Activated gamma-delta T cell treated with anti-CD3 and anti-CD28 coated beads, Interleukin-2, amount 50 U/mL, for 16 hours (primary cell): ENCODE measurements around the gene COX5B.
A peak's percentile ranks its signal among the peaks of the same experiment; 100 is the strongest.
"Not testable (repeated sequence)": the region's sequence is repeated elsewhere in the genome, so short reads cannot be mapped to it uniquely, and the experiment has no call there.

Experiments
- DNase-seq: peaks from one replicate; pipeline ENCODE4 v3.0.0-alpha.2; 2020; ENCODE audit warnings: low read depth

Gene COX5B

DNA sequence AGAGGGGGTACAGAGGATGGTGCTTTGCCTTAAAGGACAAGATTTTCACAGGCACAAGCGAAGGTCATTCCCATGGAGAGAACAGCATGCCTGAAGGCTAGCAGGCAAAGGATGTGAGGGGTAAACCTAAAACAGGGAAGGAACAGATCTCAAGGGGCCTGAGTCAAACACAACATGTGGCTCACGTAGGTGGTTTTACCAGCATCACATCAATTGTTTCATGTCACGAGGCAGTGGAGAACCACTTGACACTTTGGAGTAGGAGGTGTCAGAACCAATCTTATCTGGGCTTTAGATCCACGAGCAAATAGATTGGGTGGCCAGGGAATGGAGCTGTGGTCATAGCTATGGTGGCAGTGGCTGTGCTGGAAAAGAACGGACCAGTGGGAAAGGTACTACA, 8.4 kb downstream of the COX5B start:
- DNase-seq: no peak

DNA sequence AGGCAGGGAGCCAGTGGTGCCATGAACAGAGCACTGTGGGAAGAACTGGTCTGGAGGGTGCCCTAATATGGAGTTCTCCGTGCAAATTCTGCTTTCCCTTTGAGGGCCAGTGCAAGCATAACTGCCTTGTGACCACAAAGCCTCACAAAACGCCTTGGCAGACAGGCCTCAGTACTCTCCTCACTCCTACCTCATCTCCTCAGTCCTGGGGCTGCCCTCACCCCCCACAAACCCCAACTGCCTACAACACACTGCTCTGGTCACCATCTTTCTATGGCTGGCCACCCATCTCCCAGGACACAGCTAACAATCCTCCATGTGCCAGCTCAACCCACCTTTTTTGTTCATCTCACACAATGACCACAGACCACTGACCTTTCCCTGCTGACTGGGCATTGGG, 8.9 kb downstream of the COX5B start:
- DNase-seq: no peak

DNA sequence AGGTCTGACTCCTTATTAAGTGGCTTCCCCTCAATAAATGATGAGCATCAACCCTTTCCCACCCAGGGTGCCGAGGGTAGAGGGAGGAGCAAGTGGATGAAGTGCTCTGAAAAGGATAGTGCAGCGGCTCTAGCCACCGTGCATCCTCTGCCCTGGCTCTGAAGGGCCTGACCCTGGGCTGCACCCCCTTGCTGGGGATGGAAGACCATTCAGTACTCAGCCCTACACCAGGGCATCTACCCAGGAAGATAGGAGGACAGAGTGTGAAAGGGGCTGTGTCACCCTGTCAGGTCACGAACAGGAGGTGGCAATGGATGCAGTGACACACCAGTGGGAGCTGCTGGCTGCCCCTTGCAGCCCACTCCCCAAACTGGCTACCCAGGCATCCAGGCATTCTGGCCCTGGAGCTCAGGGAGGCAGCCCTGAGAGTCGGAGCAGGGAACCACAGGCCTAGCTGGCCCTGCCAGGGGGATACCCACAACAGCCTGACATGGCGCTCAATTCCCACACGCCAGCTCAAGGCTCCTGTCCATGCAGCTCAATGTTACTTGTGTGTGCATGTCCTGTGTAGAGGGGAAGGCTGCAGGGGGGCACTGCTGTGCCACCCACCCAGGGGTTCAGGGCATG, 10.4 kb downstream of the COX5B start:
- DNase-seq: no peak

DNA sequence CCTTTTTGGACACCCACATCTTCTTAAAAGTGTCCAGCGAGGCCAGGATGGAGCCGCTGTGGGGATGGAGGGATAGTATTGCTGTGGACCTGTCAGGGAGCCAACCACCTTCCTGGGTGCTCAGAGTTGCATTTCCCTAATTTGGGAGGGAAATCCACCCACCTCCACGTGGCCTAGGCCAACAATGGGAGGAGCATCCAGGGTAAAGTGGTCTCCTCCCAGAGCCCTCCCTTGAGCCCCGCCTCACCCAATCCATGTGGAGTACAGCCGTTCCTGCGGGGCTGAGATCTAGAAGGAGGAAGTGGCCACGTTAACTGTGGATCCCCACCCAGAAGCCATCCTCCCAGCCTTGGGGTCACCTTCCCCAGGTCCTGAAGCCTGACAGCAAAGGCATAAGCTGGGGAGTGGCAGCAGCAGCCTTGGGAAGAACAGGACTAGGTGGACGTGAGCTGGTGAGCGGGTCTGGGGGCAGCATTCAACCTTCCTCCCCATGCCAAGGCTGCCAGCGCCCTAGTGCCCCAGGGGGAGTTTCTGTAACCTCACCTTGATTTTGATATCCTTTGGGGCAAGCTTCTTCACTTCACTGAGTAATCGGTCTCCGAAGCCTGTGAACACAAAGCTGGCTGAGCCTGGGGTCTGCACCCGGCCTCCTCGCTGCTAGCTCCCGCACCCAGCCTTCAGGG, 11.2 kb downstream of the COX5B start:
- DNase-seq: no peak

DNA sequence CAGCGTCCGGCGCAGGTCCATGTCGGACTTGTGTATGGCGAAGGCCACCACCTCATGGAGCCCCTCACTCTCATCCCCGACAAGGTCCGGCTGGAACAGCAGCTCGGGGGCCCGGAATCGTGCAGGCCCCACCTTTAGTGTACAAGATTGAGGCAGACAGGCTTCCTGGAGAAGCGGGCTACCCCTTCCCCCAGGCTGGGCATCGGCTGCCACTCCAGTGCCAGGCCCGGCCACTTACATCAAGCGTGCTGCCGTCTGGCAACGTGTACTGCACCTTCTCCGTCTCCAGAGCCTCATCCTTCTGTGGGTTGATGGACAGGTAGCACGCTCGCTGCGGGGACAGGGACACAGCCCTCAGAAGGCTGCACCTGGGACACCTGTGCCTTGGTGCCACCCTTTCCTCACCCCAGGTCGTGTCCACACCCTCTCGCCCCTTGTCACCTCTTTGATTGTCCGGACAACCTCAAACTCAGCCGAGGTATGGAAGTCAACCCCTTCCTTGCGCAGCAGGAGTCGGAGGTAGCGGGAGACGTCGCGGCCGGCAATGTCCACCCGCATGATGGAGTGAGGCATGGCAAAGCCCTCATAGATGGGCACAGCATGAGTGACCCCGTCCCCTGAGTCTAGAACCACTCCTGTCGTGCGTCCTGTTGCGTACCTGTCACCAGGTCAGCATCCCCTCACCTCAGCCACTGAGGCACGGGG, 12.3 kb downstream of the COX5B start:
- no peak for DNase-seq

DNA sequence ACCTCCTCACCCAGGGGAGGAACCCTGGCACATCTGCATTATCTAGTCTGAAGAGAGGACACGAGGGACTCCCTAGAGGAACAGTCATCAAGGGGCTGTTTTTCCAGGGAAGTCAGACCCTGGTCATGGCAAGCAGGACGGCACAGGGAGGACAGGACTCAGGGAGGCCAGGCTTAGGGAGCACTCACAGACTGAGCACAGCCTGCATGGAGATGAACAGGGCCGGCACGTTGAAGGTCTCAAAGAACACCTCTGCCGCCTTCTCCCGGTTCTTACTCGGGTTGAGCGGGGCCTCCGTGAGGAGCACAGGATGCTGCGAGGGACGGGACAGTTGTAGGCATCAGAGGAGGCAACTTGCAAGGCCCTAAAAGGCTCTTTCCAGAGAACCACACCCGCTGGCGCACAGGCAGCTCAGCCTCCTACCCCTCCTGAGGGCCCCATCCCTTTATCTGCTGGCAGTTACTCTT, 12.9 kb downstream of the COX5B start:
- DNase-seq: no peak

DNA sequence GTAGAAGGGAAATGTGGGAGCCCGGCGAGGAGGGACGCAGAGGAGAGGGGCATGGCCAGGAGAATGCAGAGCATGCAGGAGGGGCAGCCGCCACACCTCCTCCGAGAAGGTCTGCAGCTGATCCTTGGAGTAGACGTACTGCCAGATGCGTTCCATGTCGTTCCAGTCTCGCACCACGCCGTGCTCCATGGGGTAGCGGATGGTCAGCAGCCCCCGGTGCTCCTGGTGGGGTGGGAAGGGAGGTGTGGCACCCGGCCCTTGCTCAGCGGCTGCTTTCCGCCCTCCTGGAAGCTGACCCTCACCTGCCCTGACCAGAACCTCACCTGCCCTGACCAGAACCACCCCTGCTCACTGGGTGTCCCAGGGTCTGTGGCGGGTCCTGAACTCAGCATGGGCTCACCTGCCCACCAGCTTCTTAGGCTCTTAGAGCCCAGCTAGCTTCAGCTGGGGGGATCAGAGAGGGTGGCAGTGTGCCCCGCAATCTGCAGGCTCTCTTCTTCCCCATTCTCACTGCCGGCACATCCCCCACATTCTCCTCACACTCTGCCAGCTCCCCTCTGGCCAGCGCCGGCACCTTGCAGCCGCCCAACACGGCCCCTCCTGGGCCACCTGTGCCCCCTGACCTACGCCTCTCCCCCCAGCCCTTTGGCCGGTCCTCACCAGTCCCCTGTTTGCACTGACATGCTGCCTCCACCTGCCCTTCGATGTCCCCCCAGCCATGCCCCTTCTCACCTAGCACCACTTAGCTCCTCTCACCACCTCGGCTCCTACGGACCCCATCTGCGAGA, 13.6 kb downstream of the COX5B start:
- DNase-seq: no peak

DNA sequence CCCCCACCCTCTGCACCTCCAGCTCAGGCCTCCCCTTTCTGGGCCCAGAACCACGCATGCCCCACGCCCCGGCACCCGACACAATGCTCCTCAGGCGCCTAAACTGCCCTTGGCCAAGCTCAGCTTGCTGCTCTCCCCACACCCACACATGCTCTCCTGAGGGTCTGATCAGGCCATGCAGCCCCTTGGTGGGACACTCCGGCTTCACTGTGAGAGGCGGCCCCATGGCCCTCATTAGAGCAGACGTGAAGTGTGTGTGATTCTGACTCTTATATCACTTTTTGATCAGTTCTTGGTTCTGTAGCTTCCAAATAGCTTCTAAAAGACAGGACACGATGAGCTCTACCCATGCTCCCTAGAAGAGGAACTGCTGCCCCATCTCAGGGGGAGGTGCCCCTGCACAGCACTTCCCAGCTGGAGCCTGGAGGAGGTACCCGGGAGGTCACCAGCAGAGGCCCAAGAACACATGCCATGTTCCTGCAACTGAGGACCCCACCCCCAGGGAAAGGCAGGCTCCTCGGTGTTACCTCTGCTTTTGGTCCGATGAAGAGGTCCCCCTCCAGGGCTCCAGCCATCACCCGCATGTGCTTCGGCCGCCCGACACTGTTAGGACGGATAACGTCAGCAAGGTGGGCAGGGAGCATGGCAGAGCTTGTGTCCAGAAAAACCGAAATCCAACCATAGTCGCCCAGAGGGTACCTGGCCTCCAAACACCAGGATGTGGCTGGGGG, 14.3 kb downstream of the COX5B start:
- DNase-seq: no peak

DNA sequence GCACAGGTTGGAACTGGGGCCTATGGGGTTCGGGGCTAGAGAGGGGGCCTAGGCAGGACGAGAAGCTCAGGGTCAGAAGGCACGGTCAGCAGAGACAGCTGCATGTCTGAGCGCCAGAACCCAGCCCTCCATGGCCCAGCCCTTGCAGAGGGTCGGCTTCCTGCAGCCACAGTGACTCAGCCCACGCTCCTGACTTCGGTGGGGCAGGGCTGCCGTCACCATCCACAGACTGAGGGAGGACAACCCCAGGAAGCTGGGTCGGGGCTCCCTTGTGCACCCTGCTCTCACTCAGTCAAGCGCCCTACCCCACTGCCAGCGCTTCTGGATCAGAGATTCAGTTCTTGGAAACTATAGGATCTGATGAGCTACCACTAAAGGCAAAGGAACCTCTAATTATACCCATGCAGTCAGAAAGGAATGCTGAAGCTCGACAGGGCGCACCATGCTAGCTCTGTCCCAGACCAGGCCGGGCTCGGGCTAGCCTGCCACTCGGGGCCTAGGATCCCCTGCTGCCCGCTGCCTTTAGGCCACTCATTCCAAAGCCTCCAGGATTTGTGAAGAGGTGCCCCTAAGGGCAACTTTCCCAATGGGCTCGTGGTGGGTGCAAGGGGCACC, 15.0 kb downstream of the COX5B start:
- no peak for DNase-seq

DNA sequence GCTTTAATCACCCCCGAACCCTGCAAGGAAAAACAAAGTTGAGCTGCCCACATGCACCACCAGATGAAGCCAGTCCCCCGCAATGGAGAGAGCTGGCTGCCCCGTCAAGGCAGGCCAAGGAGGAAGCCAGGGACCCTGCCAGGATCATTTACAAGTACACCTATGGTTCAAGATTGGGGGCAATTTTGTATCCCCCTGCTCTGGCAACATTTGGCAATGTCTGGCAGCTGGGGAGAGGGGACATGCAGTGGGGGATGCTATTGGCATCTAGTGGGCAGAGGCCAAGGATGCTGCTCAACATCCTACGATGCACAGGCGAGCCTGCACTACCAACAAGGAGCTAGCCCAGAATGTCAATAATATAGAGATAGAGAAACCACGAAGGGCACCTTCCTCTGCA, 16.1 kb downstream of the COX5B start:
- no peak for DNase-seq

DNA sequence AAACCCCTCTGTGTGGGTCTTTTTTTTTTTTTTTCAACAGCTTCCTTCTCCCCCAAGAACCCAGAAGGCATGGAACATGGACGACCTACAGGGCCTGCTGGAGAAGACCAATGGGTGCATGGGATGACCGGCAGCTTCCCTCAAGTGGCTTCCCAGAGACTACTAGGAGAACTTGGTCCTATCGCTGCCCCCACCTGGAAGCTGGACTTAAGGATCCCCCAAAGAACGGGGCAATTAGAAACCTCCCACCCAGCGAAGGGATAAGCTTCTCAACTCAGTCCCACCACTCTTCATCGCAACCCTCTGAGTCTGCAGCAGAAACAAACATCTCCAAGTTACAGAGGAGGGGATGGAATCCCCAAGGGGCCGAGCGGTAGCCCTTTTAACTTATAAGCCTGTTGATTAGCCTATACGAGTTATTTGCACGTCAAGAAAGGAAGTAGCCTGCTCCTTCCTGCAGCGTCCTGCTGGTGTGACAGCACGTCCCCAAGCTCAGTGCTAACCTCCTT, 16.6 kb downstream of the COX5B start:
- no peak for DNase-seq

DNA sequence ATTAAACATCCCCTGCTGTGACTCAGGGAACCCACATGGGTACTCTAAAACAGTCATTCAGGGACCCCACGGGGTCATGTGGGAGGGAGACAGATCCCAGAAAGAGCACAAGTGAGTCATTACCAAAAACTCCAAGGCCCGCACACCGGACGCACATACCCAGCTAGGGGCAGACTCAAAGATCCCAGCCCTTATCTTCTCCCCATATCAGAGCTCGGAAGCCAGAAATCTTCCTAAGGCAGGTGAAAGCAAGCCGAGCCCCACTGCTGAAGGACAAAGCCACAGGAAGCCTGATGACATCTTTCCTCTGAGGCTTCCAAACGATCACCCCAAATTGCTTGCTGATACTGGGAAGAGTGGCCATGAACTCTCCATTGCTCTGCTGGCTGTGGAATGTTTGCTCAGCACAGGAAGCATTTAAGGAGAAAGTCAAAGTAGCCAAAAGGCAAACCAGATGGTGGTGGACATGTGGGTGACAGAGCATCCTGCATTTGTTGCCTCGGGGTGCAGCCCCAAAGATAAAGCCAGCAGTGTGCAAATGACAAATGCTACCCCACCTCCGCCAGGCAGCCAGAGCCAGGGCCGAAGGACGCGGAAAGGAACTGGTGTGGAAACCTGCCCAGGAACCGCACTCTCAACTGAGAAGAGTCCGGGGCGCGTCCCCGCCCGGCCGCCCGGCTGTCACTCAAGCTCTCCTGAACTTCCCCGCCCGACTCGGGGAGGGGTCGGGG, 17.2 kb downstream of the COX5B start:
- DNase-seq: peak; percentile 70

DNA sequence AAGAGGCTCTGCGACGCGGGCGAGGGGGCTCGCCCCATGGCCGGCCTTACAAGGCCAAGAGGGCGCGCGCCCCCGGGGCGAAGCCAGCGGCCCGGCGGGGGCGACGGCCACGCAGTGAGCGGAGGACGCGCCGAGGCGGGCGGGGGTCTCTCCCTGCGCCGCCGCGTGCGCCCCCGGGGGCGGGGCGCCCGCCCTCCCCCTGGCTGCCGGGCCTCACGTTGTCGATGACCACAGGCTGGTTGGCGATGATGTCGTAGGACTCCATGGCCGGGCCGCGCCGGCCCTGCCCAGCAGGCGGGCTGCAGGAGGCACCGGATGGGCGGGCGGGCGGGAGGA, 17.7 kb downstream of the COX5B start:
- no peak for DNase-seq

DNA sequence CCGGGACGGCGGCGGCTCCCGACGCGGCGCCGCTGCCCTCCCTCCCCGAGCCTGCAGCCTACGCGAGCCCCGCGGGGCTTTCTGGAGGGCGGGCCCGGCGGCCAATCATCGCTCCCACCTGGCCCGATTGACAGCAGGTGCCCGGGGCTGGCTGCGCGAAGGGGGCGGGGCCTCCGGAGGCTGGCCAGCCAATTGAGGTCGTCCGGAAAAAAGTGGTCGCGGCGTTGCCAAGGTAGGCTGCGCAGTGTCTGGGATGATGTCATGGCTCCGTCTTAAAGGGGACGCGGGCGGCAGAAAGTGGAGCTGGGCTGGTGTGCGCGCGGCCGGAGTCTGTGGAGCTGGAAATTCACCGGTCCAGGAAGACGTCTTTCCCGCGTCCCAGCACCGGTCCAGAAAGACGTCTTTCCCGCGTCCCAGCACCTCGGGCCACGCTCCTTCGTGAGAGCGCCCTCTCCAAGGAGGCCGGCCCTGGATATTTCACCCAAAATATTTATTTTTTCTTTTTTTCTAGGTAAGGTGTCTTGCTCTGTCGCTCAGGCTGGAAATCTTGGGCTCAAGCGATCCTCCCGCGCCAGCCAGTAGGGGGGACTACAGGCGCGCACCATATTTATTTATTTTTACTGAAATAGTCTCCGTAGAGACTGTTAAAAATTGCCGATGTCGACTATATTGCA, 18.2 kb downstream of the COX5B start, which contains the start of gene ACTR1B:
Gene ACTR1B (minus strand): TSS at position 83 of the 674 bp plus-strand sequence. CDS start 154 bp downstream, outside the sequence.
- peak; percentile 96 for DNase-seq

DNA sequence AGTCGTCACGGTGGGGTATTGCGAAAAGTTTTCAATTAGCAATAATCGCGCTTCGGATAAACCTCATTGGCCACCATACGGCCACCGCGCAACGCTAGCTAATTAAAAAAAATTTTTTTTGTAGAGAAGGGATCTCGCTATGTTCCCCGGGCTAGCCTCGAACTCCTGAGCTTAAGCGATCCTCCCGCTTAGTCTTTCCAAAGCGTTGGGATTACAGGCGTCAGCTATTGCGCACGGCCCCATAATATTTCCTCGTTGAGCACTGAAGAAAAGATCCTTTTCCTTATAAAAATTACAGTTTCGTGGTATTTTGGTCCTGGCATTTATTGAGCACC, 18.7 kb downstream of the COX5B start:
- no peak for DNase-seq

DNA sequence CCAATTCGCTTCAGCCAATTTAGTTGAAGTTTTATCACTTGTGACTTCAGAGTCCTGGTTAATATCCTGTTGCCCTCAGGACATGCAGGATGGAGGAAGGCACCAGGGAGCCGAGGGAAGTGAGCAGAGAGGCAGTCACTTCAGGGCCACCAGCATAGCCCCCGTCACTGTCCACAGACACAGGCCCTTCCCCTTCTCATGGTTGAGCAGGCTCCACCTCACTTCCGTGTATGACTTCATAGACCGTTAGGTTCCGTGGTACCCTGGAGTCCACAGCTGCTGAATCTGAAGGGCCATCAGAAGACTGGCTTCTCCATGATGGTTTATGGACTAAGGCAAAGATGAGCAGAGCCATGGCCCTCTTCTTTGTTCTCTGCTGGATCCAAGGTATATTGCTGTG, 23.6 kb downstream of the COX5B start, which contains the start of gene C2orf92:
Gene C2orf92 (plus strand): TSS at position 266 of the 400 bp plus-strand sequence. CDS start 76 bp downstream, at position 342.
- no peak for DNase-seq

DNA sequence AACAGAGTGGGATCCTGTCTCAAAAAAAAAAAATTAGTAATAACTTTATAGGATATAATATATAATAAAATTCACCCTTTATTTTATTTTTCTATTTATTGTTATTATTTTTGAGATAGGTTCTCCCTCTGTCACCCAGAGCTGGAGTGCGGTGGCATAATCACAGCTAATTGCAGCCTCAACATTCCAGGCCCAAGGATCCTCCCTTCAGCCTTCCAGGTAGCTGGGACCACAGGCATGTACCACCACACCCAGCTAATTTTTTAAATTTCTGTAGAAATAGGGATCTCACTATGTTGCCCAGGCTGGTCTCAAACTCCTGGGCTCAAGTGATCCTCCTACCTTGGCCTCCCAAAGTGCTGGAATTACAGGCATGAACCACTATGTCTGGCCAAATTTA, 24.6 kb downstream of the COX5B start:
- no peak for DNase-seq

DNA sequence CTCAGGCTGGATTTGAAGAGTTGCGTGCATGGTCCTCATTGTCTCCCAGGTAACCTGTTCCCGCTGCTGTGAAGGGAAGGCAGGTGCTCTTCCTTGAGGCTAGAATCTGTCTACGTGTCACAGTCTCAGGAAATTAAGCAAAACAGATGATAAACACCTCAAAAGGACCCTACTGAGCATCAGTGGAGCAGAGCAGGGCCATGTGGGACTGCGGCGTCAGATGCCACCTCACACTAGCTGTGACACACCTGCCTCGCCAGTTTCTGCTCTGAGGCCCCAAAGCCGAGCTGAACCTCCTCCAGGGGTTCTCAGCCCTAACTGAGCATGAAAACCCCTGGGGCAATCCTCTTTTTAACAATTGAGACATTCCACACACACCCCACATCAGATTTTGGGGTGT, 25.7 kb downstream of the COX5B start:
- no peak for DNase-seq

DNA sequence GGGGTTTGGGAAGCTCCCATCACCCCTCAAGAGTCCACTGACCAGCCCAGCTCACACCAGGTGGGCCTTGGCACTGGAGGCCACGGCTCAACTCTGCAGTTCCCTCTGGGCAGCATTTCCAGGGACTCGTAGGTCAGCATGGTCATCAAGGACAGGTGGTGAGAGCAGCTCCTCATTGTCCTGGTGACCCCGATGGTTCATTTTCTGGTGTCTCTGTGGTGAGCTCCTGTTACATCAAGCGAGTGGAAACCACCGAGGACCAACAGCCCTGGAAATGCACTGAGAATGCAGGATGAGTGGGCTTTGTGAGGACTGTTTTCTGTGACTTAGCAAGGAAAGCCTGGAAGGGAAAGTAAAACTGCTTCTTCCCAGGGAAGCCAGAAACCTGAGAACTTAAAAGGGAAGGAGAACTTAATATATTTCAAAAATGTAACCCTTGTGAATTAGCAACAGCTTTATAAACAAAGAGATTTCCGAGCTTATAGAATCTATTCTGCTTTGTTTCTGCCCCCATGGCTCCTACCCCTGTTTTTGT, 26.8 kb downstream of the COX5B start:
- not testable (repeated sequence) for DNase-seq
